GM18526 (cell line): ENCODE measurements around the gene IL23A.

Experiments used
- POLR2A ChIP-seq: IDR thresholded peaks from 3 replicates; pipeline ENCODE4 v1.6.1; 2011; ENCODE audit not compliant: insufficient read length; ENCODE audit errors: extremely low read depth

IL23A gene

GRCh38 chr12:56341616-56342015 lies 2.9 kb downstream of the IL23A start:
- no peak for TF ChIP-seq POLR2A

- TF ChIP-seq POLR2A = no peak
These were observed 8.0 kb downstream of the IL23A start for GRCh38 chr12:56346675-56347074.

- TF ChIP-seq POLR2A = no peak
These were observed 10.1 kb downstream of the IL23A start for GRCh38 chr12:56348776-56349175.

- no peak for TF ChIP-seq POLR2A
These were observed 12.0 kb downstream of the IL23A start for GRCh38 chr12:56350662-56351061.

- no peak for TF ChIP-seq POLR2A
These were observed 12.6 kb downstream of the IL23A start for GRCh38 chr12:56351325-56351724.

- no peak for TF ChIP-seq POLR2A
These were observed 20.3 kb downstream of the IL23A start for GRCh38 chr12:56358836-56359532.

GRCh38 chr12:56359851-56360767 lies 21.4 kb downstream of the IL23A start, which contains the start of gene STAT2:
Gene STAT2, minus strand, starts transcription at chr12:56360107. Its CDS starts 3,536 bp downstream, at chr12:56356571.
- peak; percentile 92 for TF ChIP-seq POLR2A

GRCh38 chr12:56361487-56362129 lies 22.9 kb downstream of the IL23A start:
- no peak for TF ChIP-seq POLR2A

- no peak for TF ChIP-seq POLR2A
These were observed 23.7 kb downstream of the IL23A start, which contains the start of gene APOF for GRCh38 chr12:56362130-56363059. Gene APOF, minus strand, starts transcription at chr12:56362857. Its CDS starts 112 bp downstream, at chr12:56362745.

- TF ChIP-seq POLR2A = no peak
These were observed 28.3 kb downstream of the IL23A start for GRCh38 chr12:56366948-56367347.

GRCh38 chr12:56373515-56373914 lies 34.8 kb downstream of the IL23A start:
- TF ChIP-seq POLR2A = no peak

- TF ChIP-seq POLR2A = no peak
These were observed 36.3 kb downstream of the IL23A start for GRCh38 chr12:56374726-56375597.

- TF ChIP-seq POLR2A = no peak
These were observed 37.1 kb downstream of the IL23A start for GRCh38 chr12:56375598-56376434.
